Fibroblast of skin of abdomen (primary cell): Measurements from ENCODE around the gene ITPK1.

ENCODE experiments used
- DNase-seq: peaks from one replicate; pipeline ENCODE4 v3.0.0-alpha.2; 2013

ITPK1 gene

DNA sequence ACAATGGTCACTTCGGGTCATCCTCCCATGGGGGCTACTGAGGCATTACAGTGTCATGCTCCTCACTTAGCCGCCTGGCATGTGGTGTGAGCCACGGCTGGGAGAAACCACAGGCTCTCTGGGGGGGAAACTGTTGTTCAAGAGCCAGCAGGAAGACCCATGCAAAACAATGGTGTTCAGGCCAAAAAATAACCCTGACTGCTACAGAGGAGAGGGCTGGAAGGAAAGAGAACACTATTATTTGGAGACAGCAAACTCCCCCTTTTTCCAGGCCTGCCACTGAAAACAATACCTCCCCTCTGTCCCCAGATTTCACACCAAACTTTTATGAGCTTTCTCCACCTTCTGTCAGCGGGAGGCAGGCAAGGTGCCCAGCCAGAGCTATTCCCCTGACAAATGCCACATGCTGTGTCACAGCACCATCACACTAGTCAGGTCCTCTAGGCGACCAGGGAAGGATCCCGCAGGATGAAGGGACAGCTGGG is 109.1 kb downstream of the ITPK1 start:
- peak; percentile 44 for DNase-seq

DNA sequence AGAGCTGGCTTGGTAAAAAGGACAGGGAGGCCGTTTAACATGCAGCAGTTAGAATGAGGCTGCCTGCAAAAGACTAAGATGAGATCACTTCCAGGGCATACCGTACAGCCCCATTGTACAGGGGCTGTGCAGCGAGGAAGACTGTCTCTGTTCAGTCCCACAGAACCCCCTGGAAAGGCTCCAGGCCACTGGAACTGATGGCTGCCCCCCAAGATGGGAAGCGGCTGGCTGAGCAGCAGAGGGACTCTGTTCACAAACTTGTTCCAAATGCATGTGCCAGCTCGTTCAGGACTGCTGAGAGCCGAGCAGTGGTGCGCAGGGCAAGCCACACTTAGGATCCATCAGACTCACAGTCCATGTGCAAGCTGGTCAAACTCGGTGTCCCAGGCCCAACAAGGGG is 109.9 kb downstream of the ITPK1 start:
- DNase-seq, result no peak

DNA sequence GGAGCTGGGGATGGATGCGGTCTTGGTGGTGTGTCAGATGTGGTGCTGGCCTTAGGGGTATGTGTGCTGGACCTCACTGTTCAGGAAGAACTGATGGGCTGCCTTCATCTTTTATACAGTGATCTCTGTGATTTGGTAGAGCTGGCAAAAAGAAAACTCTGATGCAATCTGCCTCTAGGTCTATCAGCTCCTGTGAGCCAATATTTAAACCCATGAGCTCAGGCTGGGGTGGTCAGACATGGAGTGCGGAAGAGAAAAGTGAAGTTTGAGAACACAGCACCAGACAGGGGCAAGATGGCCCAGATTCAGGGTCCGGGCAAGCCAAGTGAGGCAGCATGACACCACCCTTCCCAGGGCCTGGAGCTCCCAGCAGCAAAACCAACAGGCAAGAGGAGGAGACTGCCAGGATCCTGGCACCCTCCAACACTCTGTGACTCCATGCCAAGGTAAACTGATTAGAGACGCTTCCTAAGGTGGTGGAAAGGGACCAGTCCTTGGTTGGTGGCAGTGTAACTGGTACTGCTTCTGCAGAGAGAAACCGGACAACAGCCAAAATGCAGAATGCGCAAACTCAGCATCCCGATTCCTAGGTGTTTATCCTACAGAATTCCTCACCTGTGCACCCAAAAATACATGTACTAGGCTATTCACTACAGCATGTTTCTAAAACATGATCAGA is 110.5 kb downstream of the ITPK1 start:
- no peak for DNase-seq

DNA sequence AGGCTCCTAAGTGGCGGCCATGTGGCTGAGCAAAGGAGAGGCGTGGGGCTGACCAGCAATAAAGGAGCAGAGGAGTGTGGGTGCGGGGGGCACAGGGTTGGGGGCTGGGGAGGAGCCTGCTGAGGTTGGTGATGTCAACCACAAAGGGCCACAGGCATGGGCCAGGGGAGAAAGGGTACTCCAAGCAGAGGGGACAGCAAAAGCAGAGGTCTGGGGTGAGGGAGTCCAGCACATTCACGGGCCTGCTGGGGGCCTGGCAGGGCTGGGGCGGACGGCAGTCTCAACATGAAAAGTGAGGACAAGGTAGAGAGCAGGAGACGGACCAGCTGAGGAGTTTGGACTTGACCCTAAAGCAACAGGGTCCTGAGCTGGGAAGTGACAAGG is 111.0 kb downstream of the ITPK1 start:
- DNase-seq, result no peak

DNA sequence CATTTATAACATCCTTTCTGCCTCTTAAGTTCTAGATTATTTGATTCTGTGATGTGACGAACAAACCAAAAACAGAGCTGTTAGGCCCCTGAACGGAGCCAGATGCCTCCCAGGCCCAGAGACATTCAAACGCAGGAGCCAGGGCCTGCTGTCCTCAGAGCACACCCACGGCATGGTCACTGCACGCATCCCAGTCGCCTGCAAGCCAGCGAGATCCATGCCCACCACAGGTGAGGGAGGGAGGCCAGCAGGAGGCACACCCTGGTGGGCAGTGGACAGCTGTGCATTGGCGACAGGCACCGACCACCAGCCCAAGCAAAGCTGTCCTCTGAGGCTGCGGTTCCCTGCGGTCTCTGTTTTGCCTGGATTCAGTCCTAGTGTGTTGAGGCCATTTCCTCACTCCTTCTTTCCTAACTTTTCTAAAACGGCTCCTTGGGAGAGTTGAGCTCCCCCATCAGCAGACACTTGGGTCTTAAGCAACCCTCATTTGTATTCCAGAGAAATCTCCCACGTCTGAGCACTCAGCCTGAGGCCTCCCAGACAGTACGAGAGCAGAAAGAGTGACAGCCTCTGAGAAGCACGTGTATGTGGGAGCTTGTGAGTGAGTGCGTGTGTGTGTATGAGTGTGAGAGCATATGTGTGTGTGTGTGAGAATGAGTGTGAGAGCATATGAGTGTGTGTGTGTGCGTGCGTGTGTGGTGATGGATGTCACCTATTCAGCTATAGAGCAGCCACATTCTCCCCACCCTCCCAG is 111.6 kb downstream of the ITPK1 start:
- DNase-seq, result peak; percentile 26

DNA sequence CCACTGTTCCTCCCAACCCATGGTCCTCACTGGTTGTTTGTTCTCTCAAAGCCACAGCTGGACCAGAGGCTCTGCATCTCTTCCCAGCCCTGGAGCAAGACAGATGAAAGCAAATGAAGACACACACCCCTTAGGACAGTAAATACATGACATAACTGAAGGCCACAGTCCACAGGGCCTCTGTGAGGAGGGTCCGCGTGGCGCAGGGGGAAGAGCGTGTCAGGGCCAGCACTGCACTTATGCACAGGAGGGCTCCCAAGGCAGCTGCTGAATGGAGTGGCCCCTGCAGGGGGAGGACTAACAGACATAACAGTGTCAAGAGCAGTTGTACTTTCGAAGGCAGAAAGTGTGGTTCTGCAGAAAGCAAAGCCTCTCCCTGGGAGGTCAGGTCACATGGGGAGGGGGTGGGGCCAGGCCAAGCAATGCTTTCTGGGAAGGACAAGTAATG is 112.8 kb downstream of the ITPK1 start:
- no peak for DNase-seq

DNA sequence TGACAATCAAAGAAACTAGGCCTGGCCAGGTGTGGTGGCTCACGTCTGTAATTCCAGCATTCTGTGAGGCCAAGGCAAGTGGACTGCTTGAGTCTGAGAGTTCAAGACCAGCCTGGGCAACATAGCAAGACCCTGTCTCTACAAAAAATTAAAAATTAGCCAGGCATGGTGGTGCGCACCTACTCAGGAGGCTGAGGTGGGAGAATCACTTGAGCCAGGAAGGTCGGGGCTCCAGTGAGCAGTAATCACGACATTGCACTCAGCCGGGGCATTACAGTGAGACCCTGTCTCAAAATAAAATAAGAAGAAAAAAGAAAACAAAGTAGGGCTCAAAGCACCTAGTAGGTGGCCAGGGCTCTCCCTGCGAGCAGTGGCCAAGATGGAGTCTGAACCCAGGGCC is 113.7 kb downstream of the ITPK1 start:
- no peak for DNase-seq

DNA sequence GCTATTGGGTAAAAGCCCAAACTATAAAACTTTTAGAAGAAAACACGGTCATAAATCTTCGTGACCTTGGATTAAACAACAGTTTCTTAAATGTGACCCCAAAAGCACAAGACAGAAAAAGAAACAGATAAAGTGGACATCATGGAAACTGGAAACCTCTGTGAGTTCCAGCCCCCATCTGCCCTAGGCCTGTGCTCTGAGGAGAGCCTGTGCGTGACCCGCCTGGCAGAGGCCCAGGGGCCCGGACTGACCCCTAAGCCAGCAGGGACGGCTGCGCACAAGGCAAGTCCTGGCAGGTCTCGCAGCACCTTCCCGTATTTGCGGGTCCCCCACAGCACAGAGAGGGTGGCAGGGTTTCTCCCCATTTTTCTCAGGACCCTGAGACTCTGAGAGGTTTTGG is 116.8 kb downstream of the ITPK1 start:
- no peak for DNase-seq

DNA sequence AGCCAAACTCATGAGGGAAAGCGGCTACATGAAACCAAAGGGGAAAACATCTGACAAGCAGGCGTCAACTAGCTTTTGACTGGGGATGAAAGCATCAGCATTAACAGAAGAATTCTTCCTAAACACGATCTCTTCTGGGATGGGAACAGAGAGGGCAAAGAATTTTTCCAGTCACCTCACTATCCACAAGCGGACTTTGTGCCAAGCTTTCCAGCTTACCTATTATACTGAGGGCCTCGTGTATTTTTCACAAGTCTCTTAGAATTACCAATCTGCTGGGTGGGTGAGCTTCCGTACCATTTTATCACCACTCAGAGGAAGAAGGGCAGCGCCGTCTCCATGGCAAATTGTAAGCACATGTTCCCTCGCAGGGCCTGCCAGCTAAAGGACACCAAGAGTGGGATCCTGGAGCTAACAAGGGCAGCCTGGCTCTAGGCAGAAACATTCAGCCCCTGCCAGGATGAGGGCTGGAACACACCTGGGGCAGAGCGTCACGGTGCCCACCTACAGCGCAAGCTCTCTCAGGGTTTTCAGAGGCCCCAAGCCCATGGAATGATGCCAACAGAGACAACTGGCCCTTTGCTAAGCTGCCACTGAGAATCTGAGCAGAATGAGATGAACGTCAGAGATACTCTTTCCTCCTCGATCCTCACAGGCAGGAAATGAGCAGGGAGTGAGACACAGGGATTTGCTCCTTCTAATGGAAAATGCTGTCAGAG is 118.2 kb downstream of the ITPK1 start:
- no peak for DNase-seq

DNA sequence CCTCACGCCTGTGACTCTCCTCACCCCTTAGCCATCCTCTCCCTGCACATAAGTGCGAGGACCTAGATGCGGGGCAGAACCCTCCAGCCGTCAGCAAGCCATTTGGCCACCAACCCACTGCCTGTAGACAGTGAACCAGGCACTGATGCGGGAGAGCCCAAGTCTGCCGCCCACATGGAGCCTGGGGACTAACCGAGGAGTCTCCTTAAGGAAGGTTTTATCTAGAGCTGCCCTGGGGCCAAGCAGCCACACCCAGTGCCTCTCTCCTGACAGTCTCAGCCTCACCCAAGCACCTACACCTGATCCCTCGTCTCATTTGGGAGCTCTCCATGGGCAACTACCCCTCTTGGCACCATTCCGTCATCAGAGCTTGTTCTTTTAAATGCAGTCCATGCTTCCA is 120.1 kb downstream of the ITPK1 start:
- no peak for DNase-seq

DNA sequence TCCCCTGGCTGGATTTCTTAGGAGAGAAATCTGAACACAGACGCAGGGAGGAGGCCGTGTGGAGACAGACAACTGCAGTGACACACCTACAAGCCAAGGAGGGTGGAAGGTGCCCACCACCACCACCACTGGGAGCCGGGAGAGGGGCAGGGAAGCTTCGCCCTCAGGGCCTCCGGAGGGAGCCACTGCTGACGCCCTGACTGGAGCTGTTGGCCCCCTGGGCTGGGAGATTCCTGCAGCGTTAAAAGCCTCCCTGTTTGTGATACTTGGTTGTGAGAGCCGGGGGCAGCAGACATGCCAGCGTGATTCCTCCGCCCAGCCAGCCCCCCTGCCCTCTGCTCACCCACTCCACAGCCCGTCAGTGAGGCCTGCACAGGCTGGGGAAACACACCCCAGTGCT is 120.8 kb downstream of the ITPK1 start:
- DNase-seq, result no peak

DNA sequence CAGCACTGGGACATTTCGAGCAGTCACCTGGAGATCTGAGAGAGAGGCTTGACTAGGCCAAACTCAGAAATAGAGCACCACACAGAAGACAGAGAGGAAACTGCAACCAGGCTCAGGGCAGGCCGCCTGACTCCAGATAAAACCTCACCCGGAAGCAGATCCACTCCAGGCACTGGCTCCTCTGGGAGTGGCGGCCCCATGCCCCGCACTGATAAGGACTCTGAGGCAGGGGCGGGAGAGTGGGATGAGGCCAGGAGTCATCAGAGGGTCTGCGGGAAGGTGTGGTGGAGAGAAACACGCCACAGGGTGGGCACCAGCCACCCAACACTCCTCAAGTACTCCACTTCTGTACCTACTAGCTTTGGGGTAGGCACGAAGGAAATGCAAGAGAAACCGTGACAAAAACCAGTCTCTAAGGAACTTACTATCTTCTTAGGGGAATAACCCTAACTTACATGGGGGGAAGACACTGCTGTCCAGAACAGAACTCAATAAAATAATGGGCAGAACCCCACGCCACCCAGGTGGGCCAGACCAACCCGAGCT is 121.5 kb downstream of the ITPK1 start:
- no peak for DNase-seq

DNA sequence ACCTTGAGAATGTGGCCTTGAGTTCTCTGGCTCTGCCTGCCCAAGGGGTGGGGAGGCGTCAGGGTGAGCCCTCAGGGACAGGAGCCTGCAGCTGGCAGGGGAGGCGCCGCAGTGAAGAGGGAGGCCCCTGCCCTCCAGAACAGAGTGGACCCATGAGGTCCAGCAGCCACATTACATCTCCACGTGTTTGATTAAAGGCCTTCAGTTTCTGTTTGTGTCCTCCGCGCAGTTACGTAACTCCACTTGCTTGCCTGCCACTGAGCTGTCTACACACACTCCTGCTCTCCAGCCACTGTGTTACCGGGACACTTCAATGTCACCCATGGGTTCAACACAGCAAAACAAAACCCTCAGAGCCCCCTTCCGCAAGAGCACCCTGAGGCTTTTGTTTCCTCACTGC is 122.4 kb downstream of the ITPK1 start:
- no peak for DNase-seq

DNA sequence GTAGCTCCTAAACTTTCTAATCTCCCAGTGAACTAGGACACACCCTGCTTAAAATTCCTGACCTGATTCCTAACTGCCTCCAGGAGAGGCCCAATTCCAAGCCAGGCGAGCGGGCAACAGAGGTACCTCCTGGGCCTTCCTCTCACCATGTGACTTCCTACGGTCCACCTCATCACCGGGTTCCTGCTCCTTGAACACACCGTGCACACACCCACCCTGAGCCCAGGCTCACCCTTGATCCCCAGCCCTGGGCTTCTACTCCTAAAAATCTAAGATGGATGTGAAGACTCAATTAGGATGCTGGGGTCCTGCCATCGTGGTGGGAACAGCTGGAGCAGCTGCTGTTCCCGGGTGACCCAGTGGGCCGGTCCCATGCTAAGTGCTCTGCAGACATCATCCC is 124.2 kb downstream of the ITPK1 start:
- no peak for DNase-seq

DNA sequence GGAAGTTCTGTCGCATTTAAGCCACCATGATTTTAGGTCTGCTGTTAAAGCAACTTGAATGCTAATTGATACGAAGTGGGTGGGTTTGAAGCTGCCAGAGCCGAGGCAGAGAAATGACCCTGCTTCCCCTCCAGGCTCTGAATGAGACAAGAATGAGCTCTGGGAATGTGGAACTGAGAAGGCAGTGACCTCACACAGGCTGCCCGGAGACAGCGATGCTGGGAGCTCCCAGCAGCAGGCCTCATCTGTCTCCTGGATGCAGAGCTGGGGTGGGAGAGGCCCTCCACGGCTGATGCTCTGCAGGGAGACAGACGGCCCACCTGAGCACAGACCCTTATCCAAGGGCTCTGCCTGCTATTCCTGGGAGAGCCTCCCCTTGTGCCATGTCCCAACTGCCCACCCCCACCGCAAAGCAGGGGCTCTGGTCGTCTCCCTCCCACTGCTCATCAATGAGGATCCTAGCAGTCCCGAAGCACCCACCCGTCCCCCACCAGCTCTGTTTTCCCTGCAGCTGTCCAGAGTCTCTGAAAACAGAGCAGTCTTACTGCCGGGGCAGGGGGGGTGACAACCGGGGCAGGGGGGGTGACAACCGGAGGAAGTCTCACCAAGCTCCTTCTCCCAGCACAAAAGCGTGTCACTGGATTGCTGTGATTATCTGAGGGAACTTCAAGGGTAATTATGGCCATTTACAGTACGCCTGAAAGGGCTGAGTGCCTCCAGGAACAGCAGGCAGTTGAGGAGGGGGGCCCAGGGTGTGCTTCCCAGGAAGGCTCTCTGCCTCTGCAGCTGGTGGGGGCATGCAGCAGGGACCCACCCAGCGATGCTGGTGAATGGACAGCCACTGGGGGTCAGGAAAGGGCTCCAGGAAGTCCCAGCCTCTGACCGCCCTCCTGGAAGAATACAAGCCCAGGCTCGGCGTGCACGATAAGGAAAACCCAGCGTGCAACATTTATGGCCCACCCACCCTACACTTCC is 125.0 kb downstream of the ITPK1 start:
- no peak for DNase-seq

DNA sequence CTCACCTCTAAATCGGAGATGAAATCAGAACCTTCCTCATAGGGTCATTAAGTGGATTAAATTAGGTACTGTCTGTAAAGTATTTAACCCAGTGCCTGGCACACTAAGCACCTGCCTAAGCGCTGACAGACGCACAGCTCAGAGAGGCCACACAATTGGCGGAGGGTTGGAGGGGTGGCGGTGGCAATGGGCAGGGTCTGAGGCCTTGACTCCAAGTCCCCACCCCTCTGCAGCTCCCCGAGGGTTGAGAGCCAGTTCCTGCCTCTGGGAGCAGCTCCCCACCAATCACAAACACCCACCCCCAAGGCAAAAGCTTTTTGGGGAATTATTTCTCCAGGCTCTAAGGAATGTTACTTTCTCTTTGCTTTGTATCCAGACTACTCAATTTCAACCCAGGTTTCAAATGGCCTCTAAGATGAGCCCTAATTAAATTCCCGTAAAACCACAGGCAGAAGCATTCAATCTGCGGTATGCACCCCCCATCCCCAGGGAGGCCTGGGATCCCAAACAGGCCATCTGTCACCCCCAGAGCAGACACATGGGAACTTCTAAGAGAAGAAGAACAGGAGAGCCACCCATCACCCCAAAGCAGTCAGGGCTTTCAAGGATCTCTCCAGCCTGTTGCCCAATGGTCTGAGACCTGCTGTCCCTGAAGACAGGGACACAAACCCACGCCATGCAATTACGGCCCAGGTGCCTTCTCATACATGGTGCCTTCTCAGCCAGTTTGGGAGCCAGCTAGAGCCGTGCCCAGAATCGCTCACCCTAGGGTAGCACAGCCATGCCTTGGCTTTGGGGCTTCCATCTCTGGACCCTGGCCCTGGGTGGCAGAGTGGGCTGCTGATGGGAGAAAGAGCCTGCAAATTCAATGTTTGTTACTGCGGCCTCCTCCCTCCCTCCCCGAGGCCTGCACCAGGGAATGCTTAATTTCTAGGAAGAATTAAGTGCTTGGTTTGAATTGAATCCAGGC is 126.7 kb downstream of the ITPK1 start:
- DNase-seq, result peak; percentile 56

DNA sequence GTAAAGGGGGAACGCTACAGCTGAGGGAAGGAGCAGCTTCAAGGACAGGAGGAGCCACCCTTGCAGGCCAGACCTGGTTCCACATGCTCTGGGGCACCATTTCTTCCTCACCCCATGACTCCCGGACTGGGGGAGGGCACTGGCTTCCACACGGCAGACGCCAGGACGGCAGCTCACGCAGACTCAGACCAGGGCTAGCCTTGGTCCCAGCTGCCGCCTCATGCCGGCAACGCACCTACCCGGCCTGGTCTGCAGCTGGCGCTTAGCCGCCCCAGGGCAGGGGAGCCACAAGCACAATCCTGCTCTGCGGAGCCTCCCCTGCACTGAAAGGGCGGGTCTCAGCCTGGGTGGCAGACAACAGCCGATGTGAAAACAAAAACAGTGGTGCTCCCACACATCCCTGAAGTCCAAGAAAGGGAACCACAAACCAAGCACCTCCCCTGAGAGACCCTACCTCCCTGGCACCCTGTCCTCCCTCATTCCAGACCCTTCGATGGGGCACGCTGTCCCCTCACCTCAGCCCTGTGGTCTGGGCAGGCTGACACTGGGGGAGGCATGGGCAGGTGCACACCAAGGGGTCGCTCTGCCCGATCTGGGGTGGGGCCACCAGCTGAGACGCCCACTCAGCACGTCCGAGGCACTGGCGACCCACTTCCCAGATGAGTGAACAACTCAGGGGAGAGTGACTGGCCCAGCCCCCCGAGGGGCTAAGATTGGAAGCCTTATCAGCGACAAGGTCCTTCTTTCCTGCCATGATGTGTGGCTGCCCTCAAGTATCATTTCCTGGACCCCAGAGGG is 127.8 kb downstream of the ITPK1 start:
- no peak for DNase-seq

DNA sequence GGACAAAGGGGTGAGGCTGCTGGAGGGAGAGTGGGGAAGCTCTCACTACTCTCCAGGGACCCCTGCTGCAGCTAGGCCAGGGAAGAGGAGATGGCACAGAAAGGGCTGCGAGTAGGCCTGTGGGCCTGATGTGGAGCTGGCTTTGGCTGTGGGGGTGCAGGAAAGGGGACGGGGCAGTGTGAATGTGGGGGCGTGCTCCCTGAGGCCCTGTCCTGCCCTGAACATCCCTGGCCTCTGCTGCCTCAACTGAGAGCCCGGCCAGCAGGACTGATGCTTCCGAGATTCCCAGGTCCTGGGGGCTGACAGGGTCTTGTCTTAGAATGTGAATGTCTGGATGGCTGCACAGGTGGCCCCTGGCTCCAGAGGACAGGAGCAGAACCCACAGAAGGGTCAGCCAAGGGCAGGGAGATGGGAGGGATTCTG is 128.6 kb downstream of the ITPK1 start:
- no peak for DNase-seq

DNA sequence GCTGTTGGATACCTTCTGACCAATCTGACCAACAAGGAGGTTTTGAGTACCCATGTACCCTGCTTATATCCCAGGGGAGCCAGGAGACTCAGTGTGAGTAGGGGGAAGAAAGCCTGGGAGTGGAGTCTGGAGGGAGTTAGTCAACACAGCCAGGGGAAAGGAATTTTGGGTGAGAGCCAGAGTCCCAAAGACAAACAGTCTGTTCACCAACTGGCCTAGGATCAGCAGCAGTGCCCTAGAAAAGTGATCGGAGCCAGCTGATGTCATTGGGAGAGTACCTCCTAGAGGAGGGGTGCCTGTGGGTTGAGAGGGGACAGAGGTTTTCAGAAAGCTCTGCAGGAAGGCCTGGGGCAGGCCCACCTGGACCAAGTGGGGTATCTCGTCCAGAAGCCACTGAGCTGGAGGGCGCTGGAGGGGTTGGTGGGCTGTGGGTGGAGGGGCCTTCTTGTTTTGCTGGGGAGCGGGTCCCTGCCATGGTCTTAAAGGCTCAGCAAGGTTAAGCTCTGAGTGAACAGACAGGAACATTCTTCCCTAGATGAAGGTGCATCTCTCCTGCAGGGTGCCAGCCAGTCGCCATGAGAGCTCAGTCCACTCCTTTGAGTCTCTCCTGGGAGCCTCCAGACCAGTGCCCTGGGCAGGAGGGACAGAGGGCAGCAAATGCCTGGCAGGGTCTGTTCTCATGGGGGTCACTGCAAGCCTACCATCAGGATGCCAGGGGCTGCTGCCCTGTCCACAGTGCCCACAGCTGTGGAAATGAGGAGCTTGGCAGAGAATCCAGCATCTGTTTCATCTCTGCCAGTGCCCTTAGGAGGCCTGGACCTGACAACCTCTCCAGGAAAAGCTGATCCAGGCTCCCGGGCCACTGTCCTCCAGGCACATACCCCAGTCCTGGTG is 129.2 kb downstream of the ITPK1 start:
- DNase-seq, result peak; percentile 68
